IMR-90 (cell line): ENCODE measurements around the gene SLC17A9. TPM values are rescaled to one million over a fixed set of nuclear protein-coding genes. Genes with fewer than 3 reads are reported as not detected.

Experiments used
- ATAC-seq: fragments of 200-7000 bp; cut with Tn5 transposase; 2 replicates; pipeline ENCODE4 v1.9.1; 2020; ENCODE audit warnings: low read depth, mild to moderate bottlenecking, moderate library complexity
- Bru-seq: library from RNA; stranded (reverse); fragments of 400-500 nt; gene quantifications from one replicate; lab custom pipeline; 2021; lab: Mats Ljungman, UMichigan
- BruChase-seq, 2 experiments: library from RNA; stranded (reverse); fragments of 400-500 nt; gene quantifications; one replicate each; lab custom pipeline; 2021; lab: Mats Ljungman, UMichigan
- BruUV-seq: library from RNA; stranded (reverse); fragments of 400-500 nt; replicated peaks from 2 replicates; lab custom pipeline; 2021; lab: Mats Ljungman, UMichigan
- CTCF ChIA-PET: fragments of 300-600 bp; formaldehyde crosslinking; extraction: SDS; loops from one replicate; lab custom pipeline; 2021; ENCODE audit warnings: antibody characterized with exemption; lab: Yijun Ruan, JAX
- POLR2A ChIA-PET: fragments of 300-600 bp; sonication (Branson Sonifier 250); formaldehyde crosslinking; loops from one replicate; lab custom pipeline; 2022; ENCODE audit warnings: antibody characterized with exemption; ENCODE audit not compliant: unreplicated experiment; lab: Charles Lee
- DNase-seq: peaks from one replicate; pipeline ENCODE4 v3.0.0; 2013
- H2AFZ ChIP-seq: replicated peaks from 2 replicates; pipeline ENCODE3; 2013; ENCODE audit warnings: low read length, mild to moderate bottlenecking; ENCODE audit not compliant: poor library complexity
- H2AK5ac ChIP-seq: 2 replicates; pipeline ENCODE4 v1.6.1; 2013; ENCODE audit warnings: low read depth, low read length, inconsistent platforms
- H2AK9ac ChIP-seq: replicated peaks from 2 replicates; pipeline ENCODE3; 2013; ENCODE audit warnings: mild to moderate bottlenecking, low read depth, low read length, moderate library complexity; ENCODE audit not compliant: poor library complexity
- H2BK120ac ChIP-seq: 2 replicates; pipeline ENCODE4 v1.6.1; 2013; ENCODE audit warnings: low read depth, low read length, inconsistent platforms
- H2BK15ac ChIP-seq: 3 replicates; pipeline ENCODE4 v1.6.1; 2013; ENCODE audit warnings: low read depth, low read length, inconsistent platforms
- H2BK20ac ChIP-seq: 2 replicates; pipeline ENCODE4 v1.6.1; 2013; ENCODE audit warnings: low read depth, mild to moderate bottlenecking, inconsistent platforms, low read length, moderate library complexity
- H2BK5ac ChIP-seq: 2 replicates; pipeline ENCODE4 v1.6.1; 2013; ENCODE audit warnings: mild to moderate bottlenecking, low read depth, low read length, inconsistent platforms; ENCODE audit not compliant: poor library complexity, severe bottlenecking
- H3K14ac ChIP-seq: replicated peaks from 2 replicates; pipeline ENCODE4 v1.6.1; 2013; ENCODE audit warnings: low read depth, low read length, inconsistent platforms
- H3K18ac ChIP-seq: 2 replicates; pipeline ENCODE4 v1.6.1; 2013; ENCODE audit warnings: low read depth, low read length, control low read depth
- H3K23ac ChIP-seq: 2 replicates; pipeline ENCODE4 v1.6.1; 2013; ENCODE audit warnings: low read depth, low read length, inconsistent platforms
- H3K27ac ChIP-seq: 2 replicates; pipeline ENCODE4 v1.5.1; 2013; ENCODE audit warnings: mild to moderate bottlenecking, control low read depth, low read length; ENCODE audit not compliant: insufficient read depth
- H3K27me3 ChIP-seq: 2 replicates; pipeline ENCODE4 v1.6.1; 2013; ENCODE audit warnings: low read length; ENCODE audit not compliant: control insufficient read depth, insufficient read depth
- H3K36me3 ChIP-seq: 2 replicates; pipeline ENCODE4 v1.6.1; 2013; ENCODE audit warnings: low read length, mixed read lengths; ENCODE audit not compliant: control insufficient read depth, insufficient read depth
- H3K4ac ChIP-seq: 2 replicates; pipeline ENCODE4 v1.6.1; 2013; ENCODE audit warnings: low read depth, low read length, inconsistent platforms
- H3K4me1 ChIP-seq: 2 replicates; pipeline ENCODE4 v1.6.1; 2013; ENCODE audit warnings: low read length, mixed read lengths; ENCODE audit not compliant: control insufficient read depth, insufficient read depth
- H3K4me2 ChIP-seq: 2 replicates; pipeline ENCODE4 v1.6.1; 2013; ENCODE audit warnings: low read depth, mild to moderate bottlenecking, control low read depth, low read length, moderate library complexity
- H3K4me3 ChIP-seq: 2 replicates; pipeline ENCODE4 v1.5.1; 2013; ENCODE audit warnings: low read depth, mild to moderate bottlenecking, control low read depth, low read length, moderate library complexity; ENCODE audit not compliant: insufficient read depth
- H3K56ac ChIP-seq: 2 replicates; pipeline ENCODE4 v1.6.1; 2013; ENCODE audit warnings: low read length, inconsistent platforms; ENCODE audit not compliant: insufficient read depth; ENCODE audit errors: extremely low read depth
- H3K79me1 ChIP-seq, 2 experiments: 2 replicates each; pipeline ENCODE4 v1.6.1; 2013; ENCODE audit warnings: low read length in 2 of 2, inconsistent platforms in 1 of 2, low read depth in 1 of 2
- H3K9ac ChIP-seq: 2 replicates; pipeline ENCODE4 v1.6.1; 2013; ENCODE audit warnings: low read depth, low read length, control low read depth
- H3K9me1 ChIP-seq: 2 replicates; pipeline ENCODE4 v1.6.1; 2013; ENCODE audit warnings: low read length, inconsistent platforms; ENCODE audit not compliant: insufficient read depth
- H3K9me3 ChIP-seq: 2 replicates; pipeline ENCODE4 v1.6.1; 2013; ENCODE audit warnings: low read length; ENCODE audit not compliant: control insufficient read depth, insufficient read depth
- H4K20me1 ChIP-seq: 2 replicates; pipeline ENCODE4 v1.6.1; 2013; ENCODE audit warnings: low read length, inconsistent platforms; ENCODE audit not compliant: insufficient read depth
- H4K5ac ChIP-seq: 2 replicates; pipeline ENCODE4 v1.6.1; 2013; ENCODE audit warnings: mild to moderate bottlenecking, low read depth, low read length, control low read depth
- H4K8ac ChIP-seq, 2 experiments: 2 replicates each; pipeline ENCODE4 v1.6.1; 2013; ENCODE audit warnings: low read depth in 2 of 2, low read length in 2 of 2, control low read depth in 1 of 2, inconsistent platforms in 1 of 2
- H4K91ac ChIP-seq: 2 replicates; pipeline ENCODE4 v1.6.1; 2013; ENCODE audit warnings: low read depth, low read length, inconsistent platforms; ENCODE audit not compliant: insufficient read depth
- BHLHE40 ChIP-seq: fragments of 150-350 bp; IDR thresholded peaks from 2 replicates; pipeline ENCODE4 v1.6.1; 2016; ENCODE audit warnings: mild to moderate bottlenecking, low read depth, low read length
- CTCF ChIP-seq: conservative IDR thresholded peaks from 2 replicates; pipeline ENCODE4 v1.5.1; 2012; ENCODE audit warnings: mild to moderate bottlenecking, low read depth, low read length, improper control_type of control experiment
- FOS ChIP-seq: fragments of 150-350 bp; IDR thresholded peaks from 2 replicates; pipeline ENCODE4 v1.6.1; 2016; ENCODE audit warnings: low read depth, low read length
- MAFK ChIP-seq: IDR thresholded peaks from 2 replicates; pipeline ENCODE4 v1.6.1; 2012; ENCODE audit warnings: low read depth, low read length, improper control_type of control experiment
- MXI1 ChIP-seq: IDR thresholded peaks from 2 replicates; pipeline ENCODE4 v1.6.1; 2012; ENCODE audit warnings: low read depth, mild to moderate bottlenecking, low read length, moderate library complexity, borderline replicate concordance
- POLR2A ChIP-seq: IDR thresholded peaks from 2 replicates; pipeline ENCODE4 v1.6.1; 2012; ENCODE audit warnings: mild to moderate bottlenecking, low read depth, low read length
- RAD21 ChIP-seq: IDR thresholded peaks from 2 replicates; pipeline ENCODE4 v1.6.1; 2012; ENCODE audit warnings: low read length, improper control_type of control experiment
- RCOR1 ChIP-seq: IDR thresholded peaks from 2 replicates; pipeline ENCODE4 v1.6.1; 2012; ENCODE audit warnings: mild to moderate bottlenecking, low read length, improper control_type of control experiment; ENCODE audit not compliant: insufficient replicate concordance
- WGBS, 2 experiments: methylation state at CpG; one replicate each; pipeline versions ENCODE4 v1.1.5 to v1.1.7; 2013; ENCODE audit warnings: missing lambda C conversion rate in 2 of 2; ENCODE audit not compliant: insufficient read length in 1 of 2; ENCODE audit errors: extremely low coverage in 2 of 2; 5-methylcytosine and 5-hydroxymethylcytosine counted together
- dilution Hi-C: fragments of 300-500 bp; cut with HindIII; formaldehyde crosslinking; loops from one replicate; pipeline ENCODE4 v1.14.3; 2018; ENCODE audit warnings: low sequenced_read_pairs; ENCODE audit not compliant: unreplicated experiment
- in situ Hi-C: fragments of 300-500 bp; cut with MboI; formaldehyde crosslinking; loops from 3 replicates; pipeline ENCODE4 v1.14.3; 2019; ENCODE audit warnings: low sequenced_read_pairs, inconsistent platforms, mixed read lengths
- intact Hi-C: fragments of 100-400 bp; cut with micrococcal nuclease; formaldehyde crosslinking; loops from 2 replicates; pipeline ENCODE4 v1.10.0; 2022
- long read RNA-seq: library from polyadenylated mRNA; unstranded; transcript quantifications from one replicate; pipeline ENCODE4 v2.0.0, GENCODE V29; 2021; ENCODE audit not compliant: unreplicated experiment
- polyA plus RNA-seq, 3 experiments: library from polyadenylated mRNA; depleted of rRNA; stranded (reverse); fragments of >200 nt; gene quantifications; 2 replicates each; pipeline ENCODE4 v1.2.3, GENCODE V29; 2012; ENCODE audit warnings: low replicate concordance in 1 of 3
- total RNA-seq: library from RNA; depleted of rRNA; stranded (reverse); fragments of >200 nt; gene quantifications from 2 replicates; pipeline ENCODE4 v1.2.3, GENCODE V29; 2012; rRNA removed
- TF ChIP-seq, protein P1 (sequence below): fragments of 150-350 bp; IDR thresholded peaks from 2 replicates; pipeline ENCODE4 v1.6.1; 2017; ENCODE audit warnings: mild to moderate bottlenecking, antibody characterized with exemption, low read length, low read depth
- TF ChIP-seq, protein P2 (sequence below): fragments of 150-350 bp; IDR thresholded peaks from 2 replicates; pipeline ENCODE4 v1.6.1; 2016; ENCODE audit warnings: low read depth, mild to moderate bottlenecking, low read length, moderate library complexity, borderline replicate concordance

SLC17A9 gene, protein sequence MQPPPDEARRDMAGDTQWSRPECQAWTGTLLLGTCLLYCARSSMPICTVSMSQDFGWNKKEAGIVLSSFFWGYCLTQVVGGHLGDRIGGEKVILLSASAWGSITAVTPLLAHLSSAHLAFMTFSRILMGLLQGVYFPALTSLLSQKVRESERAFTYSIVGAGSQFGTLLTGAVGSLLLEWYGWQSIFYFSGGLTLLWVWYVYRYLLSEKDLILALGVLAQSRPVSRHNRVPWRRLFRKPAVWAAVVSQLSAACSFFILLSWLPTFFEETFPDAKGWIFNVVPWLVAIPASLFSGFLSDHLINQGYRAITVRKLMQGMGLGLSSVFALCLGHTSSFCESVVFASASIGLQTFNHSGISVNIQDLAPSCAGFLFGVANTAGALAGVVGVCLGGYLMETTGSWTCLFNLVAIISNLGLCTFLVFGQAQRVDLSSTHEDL
- total RNA-seq (1.4 and 2.2 TPM in 2 replicates), polyA plus RNA-seq (2012; rRNA removed) (14.4 and 17.3 TPM in 2 replicates), Bru-seq, nascent RNA (percentile 42 among the genes with signal in this experiment), BruChase-seq, experiment 1, labeled RNA remaining after a 6-hour chase (percentile 48 among the genes with signal in this experiment), BruChase-seq, experiment 2, labeled RNA remaining after a 2-hour chase (percentile 53 among the genes with signal in this experiment)
- 3.7 and 5.8 TPM in 2 replicates for polyA plus RNA-seq (2012; cell fraction: cytosol; rRNA removed)
- polyA plus RNA-seq (2012; cell fraction: nucleus; rRNA removed; ENCODE audit: low replicate concordance), result 68.1 and 209 TPM in 2 replicates
- long read RNA-seq, transcript SLC17A9-202 (13 exons, 3,580 nt), result major isoform, 9 of 36 reads
- long read RNA-seq, partial matches to known transcripts, result 18 of 36 reads
- long read RNA-seq, other reads (novel, unspliced or antisense), result 9 of 36 reads

- ATAC-seq (peak; percentile 36), DNase-seq (peak; percentile 12)
- Histone ChIP-seq H3K9me1 (peaks cover 8% of the 10 kb centered on the region; the same call in 1 of the 2 replicates), H2BK120ac (peak within 1 kb of the TSS; percentile 16; the same call in 1 of the 2 replicates), H3K14ac (peak within 1 kb of the TSS; percentile 7), H4K91ac (peak within 1 kb of the TSS; percentile 66), H4K8ac (peak within 1 kb of the TSS; percentile 70 to 82; a peak in 3 of 4 replicates), H2BK5ac (peak within 1 kb of the TSS; percentile 46), H3K56ac (no peak within 1 kb of the TSS), H3K27ac (peak within 1 kb of the TSS; percentile 78), H3K18ac (peak within 1 kb of the TSS; percentile 66; the same call in 1 of the 2 replicates), H4K5ac (peak within 1 kb of the TSS; percentile 98), H2AFZ (peak within 1 kb of the TSS; percentile 90), H3K4me2 (peak within 1 kb of the TSS; percentile 66), H3K23ac (peak within 1 kb of the TSS; percentile 3; the same call in 1 of the 2 replicates), H2AK5ac (peak within 1 kb of the TSS; percentile 42), H2BK15ac (no peak within 1 kb of the TSS), H3K9me3 (peaks cover 2% of the 10 kb centered on the region; the same call in 1 of the 2 replicates), H3K4me3 (peak within 1 kb of the TSS; percentile 29; the same call in 1 of the 2 replicates), H3K36me3 (peaks cover 26% of the 10 kb centered on the region), H2BK20ac (no peak within 1 kb of the TSS), H3K9ac (peak within 1 kb of the TSS; percentile 60; the same call in 1 of the 2 replicates), H3K4ac (peak within 1 kb of the TSS; percentile 51), H3K27me3 (no peaks in the 10 kb centered on the region), H3K4me1 (peaks cover 13% of the 10 kb centered on the region), H2AK9ac (peak within 1 kb of the TSS; percentile 63), H3K79me1 (peaks cover 5 to 17% of the 10 kb centered on the region in 2 experiments; a peak in 2 of 4 replicates), H4K20me1 (peaks cover 9% of the 10 kb centered on the region)
- BruUV-seq, result no TSS peak
- 39% methylated on average over 25 of the region's 37 CpGs; no CpG with 5 or more reads in 1 of the 2 experiments for WGBS, 2 experiments
- in situ Hi-C loops, result no loop called here
- ChIA-PET CTCF (interaction anchor here (0.8 kb wide), 1 partner anchor 45 kb away, joined by 3 read pairs; no protein-coding TSS in a partner anchor), POLR2A (no interaction called here)
- dilution Hi-C loops, result no loop called here
- intact Hi-C loops, result no loop called here
- TF ChIP-seq MXI1 (no peak), RAD21 (no peak), FOS (no peak), CTCF (no peak), BHLHE40 (no peak), POLR2A (no peak), MAFK (no peak), RCOR1 (no peak)
- TF ChIP-seq, protein P1, sequence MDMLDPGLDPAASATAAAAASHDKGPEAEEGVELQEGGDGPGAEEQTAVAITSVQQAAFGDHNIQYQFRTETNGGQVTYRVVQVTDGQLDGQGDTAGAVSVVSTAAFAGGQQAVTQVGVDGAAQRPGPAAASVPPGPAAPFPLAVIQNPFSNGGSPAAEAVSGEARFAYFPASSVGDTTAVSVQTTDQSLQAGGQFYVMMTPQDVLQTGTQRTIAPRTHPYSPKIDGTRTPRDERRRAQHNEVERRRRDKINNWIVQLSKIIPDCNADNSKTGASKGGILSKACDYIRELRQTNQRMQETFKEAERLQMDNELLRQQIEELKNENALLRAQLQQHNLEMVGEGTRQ, result no peak
- TF ChIP-seq, protein P2, sequence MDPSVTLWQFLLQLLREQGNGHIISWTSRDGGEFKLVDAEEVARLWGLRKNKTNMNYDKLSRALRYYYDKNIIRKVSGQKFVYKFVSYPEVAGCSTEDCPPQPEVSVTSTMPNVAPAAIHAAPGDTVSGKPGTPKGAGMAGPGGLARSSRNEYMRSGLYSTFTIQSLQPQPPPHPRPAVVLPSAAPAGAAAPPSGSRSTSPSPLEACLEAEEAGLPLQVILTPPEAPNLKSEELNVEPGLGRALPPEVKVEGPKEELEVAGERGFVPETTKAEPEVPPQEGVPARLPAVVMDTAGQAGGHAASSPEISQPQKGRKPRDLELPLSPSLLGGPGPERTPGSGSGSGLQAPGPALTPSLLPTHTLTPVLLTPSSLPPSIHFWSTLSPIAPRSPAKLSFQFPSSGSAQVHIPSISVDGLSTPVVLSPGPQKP, result no peak
Observed at GRCh38 chr20:62952373-62952967, at the start of gene SLC17A9. SLC17A9 (plus strand) TSS chr20:62952709; CDS start chr20:62952831, 122 bp downstream.
